ENCODE results near the gene UBE2D3.

DNA sequence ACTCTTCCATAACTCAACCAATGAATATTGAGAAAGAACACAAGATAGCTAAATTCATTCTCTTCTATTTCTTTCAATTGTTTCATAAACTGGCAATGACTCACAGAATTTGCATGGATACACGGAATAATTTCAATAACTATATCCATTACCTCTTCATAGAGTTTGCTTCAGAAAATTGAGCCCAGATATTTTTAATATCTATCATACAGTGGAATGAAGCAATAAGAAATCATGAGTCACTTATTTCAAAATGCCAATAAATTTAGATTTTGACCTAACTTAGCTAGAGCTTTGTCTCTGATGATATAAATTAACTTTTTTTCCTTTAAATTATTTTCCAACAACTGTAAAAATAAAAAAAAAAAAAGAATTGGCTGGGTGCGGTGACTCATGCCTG is 44.3 kb downstream of the UBE2D3 start:
- TF ChIP-seq, protein P1, sequence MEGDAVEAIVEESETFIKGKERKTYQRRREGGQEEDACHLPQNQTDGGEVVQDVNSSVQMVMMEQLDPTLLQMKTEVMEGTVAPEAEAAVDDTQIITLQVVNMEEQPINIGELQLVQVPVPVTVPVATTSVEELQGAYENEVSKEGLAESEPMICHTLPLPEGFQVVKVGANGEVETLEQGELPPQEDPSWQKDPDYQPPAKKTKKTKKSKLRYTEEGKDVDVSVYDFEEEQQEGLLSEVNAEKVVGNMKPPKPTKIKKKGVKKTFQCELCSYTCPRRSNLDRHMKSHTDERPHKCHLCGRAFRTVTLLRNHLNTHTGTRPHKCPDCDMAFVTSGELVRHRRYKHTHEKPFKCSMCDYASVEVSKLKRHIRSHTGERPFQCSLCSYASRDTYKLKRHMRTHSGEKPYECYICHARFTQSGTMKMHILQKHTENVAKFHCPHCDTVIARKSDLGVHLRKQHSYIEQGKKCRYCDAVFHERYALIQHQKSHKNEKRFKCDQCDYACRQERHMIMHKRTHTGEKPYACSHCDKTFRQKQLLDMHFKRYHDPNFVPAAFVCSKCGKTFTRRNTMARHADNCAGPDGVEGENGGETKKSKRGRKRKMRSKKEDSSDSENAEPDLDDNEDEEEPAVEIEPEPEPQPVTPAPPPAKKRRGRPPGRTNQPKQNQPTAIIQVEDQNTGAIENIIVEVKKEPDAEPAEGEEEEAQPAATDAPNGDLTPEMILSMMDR (IDR thresholded peaks at IDR 0.05) = no peak
- no peak for TF ChIP-seq POLR2A (IDR thresholded peaks at IDR 0.05)
